Lung (tissue), 12 donors: Measurements from ENCODE around the gene KRT24. TPM values are rescaled to one million over a fixed set of nuclear protein-coding genes. Genes with fewer than 3 reads are reported as not detected.

Experiments
- ATAC-seq: fragments of 200-7000 bp; cut with Tn5 transposase; one replicate; pipeline ENCODE4 v1.9.1; 2020; ENCODE audit warnings: moderate number of reproducible peaks; ENCODE audit not compliant: insufficient read depth, low FRiP score
- DNase-seq, 3 donors: peaks; one replicate each; pipeline ENCODE4 v3.0.0-alpha.2; 2013 to 2017
- H3K27ac ChIP-seq, 2 donors: one replicate each; pipeline ENCODE4 v1.5.1; 2013; ENCODE audit warnings: mild to moderate bottlenecking in 2 of 2, moderate library complexity in 2 of 2, control low read depth in 1 of 2, inconsistent platforms in 1 of 2, low read depth in 1 of 2, low read length in 1 of 2
- H3K27me3 ChIP-seq, 3 donors: one replicate each; pipeline ENCODE4 v1.5.1; 2013; ENCODE audit warnings: low read length in 2 of 3; ENCODE audit not compliant: control insufficient read depth in 3 of 3, insufficient read depth in 3 of 3
- H3K36me3 ChIP-seq, 4 donors: one replicate each; pipeline ENCODE4 v1.5.1; 2013; ENCODE audit warnings: low read length in 4 of 4, mild to moderate bottlenecking in 1 of 4, moderate library complexity in 1 of 4; ENCODE audit not compliant: control insufficient read depth in 4 of 4, insufficient read depth in 4 of 4
- H3K4me1 ChIP-seq, 5 donors: one replicate each; pipeline ENCODE4 v1.5.1; 2013; ENCODE audit warnings: low read length in 5 of 5, mild to moderate bottlenecking in 2 of 5, moderate library complexity in 1 of 5; ENCODE audit not compliant: control insufficient read depth in 5 of 5, insufficient read depth in 5 of 5
- H3K4me3 ChIP-seq: one replicate; pipeline ENCODE4 v1.5.1; 2013; ENCODE audit warnings: mild to moderate bottlenecking, control low read depth, moderate library complexity
- H3K9ac ChIP-seq, 2 donors: one replicate each; pipeline ENCODE4 v1.5.1; 2013; ENCODE audit warnings: low read length in 2 of 2, control low read depth in 1 of 2; ENCODE audit not compliant: insufficient read depth in 1 of 2
- H3K9me3 ChIP-seq, 4 donors: one replicate each; pipeline ENCODE4 v1.5.1; 2013; ENCODE audit warnings: low read length in 3 of 4, mild to moderate bottlenecking in 1 of 4, moderate library complexity in 1 of 4; ENCODE audit not compliant: control insufficient read depth in 4 of 4, insufficient read depth in 3 of 4
- WGBS, 2 donors: extraction: QIAGEN DNeasy Blood & Tissue Kit; methylation state at CpG; one replicate each; pipeline ENCODE4 v1.1.7; 2013; 5-methylcytosine and 5-hydroxymethylcytosine counted together
- polyA plus RNA-seq, 2 donors: library from polyadenylated mRNA; stranded (reverse); fragments of 200-250 nt; gene quantifications; one replicate each; pipeline ENCODE4 v1.2.1, GENCODE V29; 2013
- total RNA-seq, 2 donors: library from RNA; depleted of rRNA in 1 of 2; stranded (reverse); fragments of >200 nt in 1 of 2; gene quantifications; one replicate each; pipeline ENCODE4 v1.2.1, GENCODE V29; 2014 to 2021
- TF ChIP-seq, protein P1 (sequence below): IDR thresholded peaks from 2 replicates; pipeline ENCODE4 v1.5.1; 2012; ENCODE audit warnings: mild to moderate bottlenecking; ENCODE audit errors: control extremely low read depth, extremely low read depth
- donor health status: control.
- donor health status: control.
- donor health status: Bipolar disorder and iron deficiency.
- donor health status: healthy.
- donor health status: DM: yes; HTN: yes; CAD: no.

The KRT24 gene
- total and polyA plus RNA-seq, 4 donors, result 0.05 to 0.08 TPM; not detected in 2

DNA sequence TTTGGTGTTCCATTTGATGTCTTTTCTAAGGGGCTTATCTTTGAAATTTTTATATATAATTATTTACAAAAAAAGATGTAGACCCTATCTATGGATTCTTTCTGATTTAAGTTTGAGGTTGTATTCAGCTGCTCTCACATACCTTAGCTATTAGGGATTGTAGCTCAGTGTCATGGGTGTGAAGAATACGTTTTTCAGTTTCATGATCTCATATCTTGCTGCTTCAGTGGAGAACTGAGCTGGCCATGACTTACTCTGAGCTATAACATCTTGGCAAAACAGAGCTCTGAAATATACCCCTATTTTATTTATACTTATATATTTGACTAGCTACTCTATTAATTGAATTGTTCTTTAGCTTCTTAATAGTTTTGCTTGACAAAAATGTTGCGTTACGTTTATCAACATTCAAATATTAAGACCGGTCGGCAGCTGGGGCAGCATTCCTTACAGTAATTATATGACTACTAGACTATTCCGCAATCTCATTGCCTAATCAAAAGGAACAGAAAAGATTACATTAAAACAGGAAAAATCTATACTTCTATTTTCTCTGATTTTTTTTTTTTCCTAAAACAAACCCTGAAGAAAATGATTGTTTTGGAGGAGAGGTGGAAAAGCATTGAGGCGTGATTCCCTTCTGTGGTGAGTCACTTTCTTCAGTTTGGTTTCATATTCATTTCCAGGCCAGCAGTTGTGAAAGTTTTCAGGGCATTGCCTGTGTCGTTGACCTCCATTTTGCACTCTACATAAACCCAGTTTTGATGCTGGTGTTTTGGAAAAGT lies 24.1 kb upstream of the KRT24 start:
- ATAC-seq (no peak), DNase-seq (peak in 2 of 3 donors; percentile 23 to 42)
- Histone ChIP-seq H3K36me3 (no peaks in the 10 kb centered on the region), H3K9me3 (no peaks in the 10 kb centered on the region), H3K4me1 (no peaks in the 10 kb centered on the region), H3K9ac (no peak overlapping the region), H3K27me3 (no peaks in the 10 kb centered on the region), H3K4me3 (no peak overlapping the region), H3K27ac (no peak overlapping the region)
- TF ChIP-seq, protein P1, sequence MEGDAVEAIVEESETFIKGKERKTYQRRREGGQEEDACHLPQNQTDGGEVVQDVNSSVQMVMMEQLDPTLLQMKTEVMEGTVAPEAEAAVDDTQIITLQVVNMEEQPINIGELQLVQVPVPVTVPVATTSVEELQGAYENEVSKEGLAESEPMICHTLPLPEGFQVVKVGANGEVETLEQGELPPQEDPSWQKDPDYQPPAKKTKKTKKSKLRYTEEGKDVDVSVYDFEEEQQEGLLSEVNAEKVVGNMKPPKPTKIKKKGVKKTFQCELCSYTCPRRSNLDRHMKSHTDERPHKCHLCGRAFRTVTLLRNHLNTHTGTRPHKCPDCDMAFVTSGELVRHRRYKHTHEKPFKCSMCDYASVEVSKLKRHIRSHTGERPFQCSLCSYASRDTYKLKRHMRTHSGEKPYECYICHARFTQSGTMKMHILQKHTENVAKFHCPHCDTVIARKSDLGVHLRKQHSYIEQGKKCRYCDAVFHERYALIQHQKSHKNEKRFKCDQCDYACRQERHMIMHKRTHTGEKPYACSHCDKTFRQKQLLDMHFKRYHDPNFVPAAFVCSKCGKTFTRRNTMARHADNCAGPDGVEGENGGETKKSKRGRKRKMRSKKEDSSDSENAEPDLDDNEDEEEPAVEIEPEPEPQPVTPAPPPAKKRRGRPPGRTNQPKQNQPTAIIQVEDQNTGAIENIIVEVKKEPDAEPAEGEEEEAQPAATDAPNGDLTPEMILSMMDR, result no peak
- WGBS, 2 donors, result 64 to 79% methylated on average over 8 of the region's 8 CpGs

DNA sequence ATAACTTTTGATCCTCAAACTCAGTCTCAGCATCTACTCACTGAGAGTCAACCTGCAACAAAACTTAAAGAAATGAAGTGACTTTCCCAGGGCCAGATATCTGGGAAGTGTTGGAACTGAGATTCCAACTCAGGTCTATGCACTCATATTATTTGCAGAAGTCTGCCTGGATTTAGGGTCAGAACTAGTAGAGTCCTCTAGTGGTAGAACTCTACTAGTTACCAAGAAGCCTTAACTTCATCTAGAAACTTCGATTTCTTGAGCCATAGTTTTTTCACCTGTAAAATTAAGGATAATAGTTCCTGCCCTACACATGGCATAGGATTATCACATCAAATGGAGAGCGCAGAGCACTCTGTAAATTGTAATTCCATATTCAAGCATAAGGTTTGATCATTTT lies 23.4 kb upstream of the KRT24 start:
- Histone ChIP-seq H3K4me1 (no peaks in the 10 kb centered on the region), H3K27ac (no peak overlapping the region), H3K9me3 (no peaks in the 10 kb centered on the region), H3K4me3 (no peak overlapping the region), H3K27me3 (no peaks in the 10 kb centered on the region), H3K9ac (no peak overlapping the region), H3K36me3 (no peaks in the 10 kb centered on the region)
- WGBS, 2 donors, result 66 to 84% methylated on average over 2 of the region's 2 CpGs
- TF ChIP-seq, protein P1, result peak; percentile 9
- ATAC-seq (no peak), DNase-seq (peak in 1 of 3 donors; percentile 14)

DNA sequence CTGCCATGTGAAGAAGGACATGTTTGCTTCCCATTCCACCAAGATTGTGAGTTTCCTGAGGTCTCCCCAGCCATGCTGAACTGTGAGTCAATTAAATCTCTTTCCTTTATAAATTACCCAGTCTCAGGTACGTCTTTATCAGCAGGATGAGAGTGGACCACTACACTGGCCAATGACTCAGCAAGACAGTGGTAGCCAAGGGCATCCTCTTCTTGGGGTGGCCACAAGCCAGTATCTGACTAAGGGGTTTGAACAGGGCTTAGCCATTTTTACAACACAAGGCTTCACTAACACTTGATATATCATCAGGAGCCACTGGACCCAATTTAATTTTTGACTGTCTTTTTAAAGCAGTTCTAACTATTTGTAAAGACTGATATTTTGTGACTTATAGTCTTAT lies 21.1 kb upstream of the KRT24 start:
- ATAC-seq (no peak), DNase-seq (no peak)
- Histone ChIP-seq H3K4me3 (no peak overlapping the region), H3K4me1 (no peaks in the 10 kb centered on the region), H3K9me3 (no peaks in the 10 kb centered on the region), H3K27ac (no peak overlapping the region), H3K27me3 (no peaks in the 10 kb centered on the region), H3K36me3 (no peaks in the 10 kb centered on the region), H3K9ac (no peak overlapping the region)
- TF ChIP-seq, protein P1, result no peak
- 79 to 89% methylated on average over 1 of the region's 1 CpG for WGBS, 2 donors
